Calu3 (cell line): ENCODE data around the gene EMCN. TPM values are rescaled to one million over a fixed set of nuclear protein-coding genes. Genes with fewer than 3 reads are reported as not detected.
"Not testable (repeated sequence)": the region's sequence is repeated elsewhere in the genome, so short reads cannot be mapped to it uniquely, and the experiment has no call there.

Experiments used
- BruUV-seq: library from RNA; stranded (reverse); fragments of 400-500 nt; replicated peaks from 2 replicates; lab custom pipeline; 2021; lab: Mats Ljungman, UMichigan
- CTCF ChIA-PET: fragments of 300-600 bp; sonication (Branson Sonifier 250); formaldehyde crosslinking; loops from one replicate; lab custom pipeline; 2022; ENCODE audit warnings: antibody characterized with exemption; lab: Charles Lee
- DNase-seq: peaks from one replicate; pipeline ENCODE4 v3.0.0; 2022
- H3K27ac Mint-ChIP-seq: one replicate; pipeline ENCODE4 v1.8.0; 2022; ENCODE audit warnings: mixed read lengths; ENCODE audit not compliant: unreplicated experiment
- H3K27me3 Mint-ChIP-seq: one replicate; pipeline ENCODE4 v1.8.0; 2022; ENCODE audit warnings: mixed read lengths; ENCODE audit not compliant: unreplicated experiment
- H3K36me3 Mint-ChIP-seq: one replicate; pipeline ENCODE4 v1.8.0; 2022; ENCODE audit warnings: mild to moderate bottlenecking, moderate library complexity, mixed read lengths; ENCODE audit not compliant: insufficient read depth, unreplicated experiment
- H3K4me1 Mint-ChIP-seq: one replicate; pipeline ENCODE4 v1.8.0; 2022; ENCODE audit warnings: mild to moderate bottlenecking, low read depth, mixed read lengths; ENCODE audit not compliant: unreplicated experiment
- H3K4me3 Mint-ChIP-seq: one replicate; pipeline ENCODE4 v1.8.0; 2022; ENCODE audit warnings: mild to moderate bottlenecking, low read depth, moderate library complexity, mixed read lengths; ENCODE audit not compliant: unreplicated experiment
- H3K9me3 Mint-ChIP-seq: one replicate; pipeline ENCODE4 v1.8.0; 2022; ENCODE audit warnings: low read depth, mixed read lengths; ENCODE audit not compliant: unreplicated experiment
- intact Hi-C: fragments of 100-400 bp; cut with micrococcal nuclease; formaldehyde crosslinking; loops from one replicate; pipeline ENCODE4 v1.10.0; 2022; ENCODE audit not compliant: unreplicated experiment
- total RNA-seq: library from RNA; stranded (reverse); gene quantifications from 2 replicates; pipeline ENCODE4 v1.2.3, GENCODE V29; 2022
- TF ChIP-seq, protein P1 (sequence below): fragments of 200-600 bp; IDR thresholded peaks from one replicate; pipeline ENCODE4 v1.8.0; 2022; ENCODE audit warnings: antibody characterized with exemption; ENCODE audit not compliant: unreplicated experiment

EMCN gene
- total RNA-seq, 1 experiment from 2014 or later, result not detected

DNA sequence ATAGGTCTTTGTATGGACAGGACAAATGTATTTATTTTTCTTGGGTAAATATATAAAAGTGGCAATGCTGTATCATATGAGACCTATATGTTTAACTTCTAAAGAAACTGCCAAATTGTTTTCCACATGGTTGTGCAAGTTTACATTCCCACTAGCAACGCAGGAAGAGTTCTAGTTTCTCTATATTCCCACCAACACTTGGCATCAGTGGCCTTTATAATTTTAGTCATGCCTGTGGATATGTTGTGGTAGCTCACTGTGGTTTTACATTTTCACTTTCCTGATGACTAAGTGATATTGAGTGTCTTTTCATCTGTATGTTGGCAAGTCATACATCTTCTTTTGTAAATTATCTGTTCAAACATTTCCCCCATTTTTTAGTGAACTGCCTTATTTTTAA lies 126.0 kb downstream of the EMCN start:
- CTCF ChIA-PET, result no interaction called here
- Mint-ChIP-seq H3K4me1 (no peaks in the 10 kb centered on the region), H3K27me3 (no peaks in the 10 kb centered on the region), H3K9me3 (no peaks in the 10 kb centered on the region), H3K27ac (no peak overlapping the region), H3K4me3 (no peak overlapping the region), H3K36me3 (no peaks in the 10 kb centered on the region)
- intact Hi-C loops, result no loop called here
- DNase-seq, result no peak
- TF ChIP-seq, protein P1, sequence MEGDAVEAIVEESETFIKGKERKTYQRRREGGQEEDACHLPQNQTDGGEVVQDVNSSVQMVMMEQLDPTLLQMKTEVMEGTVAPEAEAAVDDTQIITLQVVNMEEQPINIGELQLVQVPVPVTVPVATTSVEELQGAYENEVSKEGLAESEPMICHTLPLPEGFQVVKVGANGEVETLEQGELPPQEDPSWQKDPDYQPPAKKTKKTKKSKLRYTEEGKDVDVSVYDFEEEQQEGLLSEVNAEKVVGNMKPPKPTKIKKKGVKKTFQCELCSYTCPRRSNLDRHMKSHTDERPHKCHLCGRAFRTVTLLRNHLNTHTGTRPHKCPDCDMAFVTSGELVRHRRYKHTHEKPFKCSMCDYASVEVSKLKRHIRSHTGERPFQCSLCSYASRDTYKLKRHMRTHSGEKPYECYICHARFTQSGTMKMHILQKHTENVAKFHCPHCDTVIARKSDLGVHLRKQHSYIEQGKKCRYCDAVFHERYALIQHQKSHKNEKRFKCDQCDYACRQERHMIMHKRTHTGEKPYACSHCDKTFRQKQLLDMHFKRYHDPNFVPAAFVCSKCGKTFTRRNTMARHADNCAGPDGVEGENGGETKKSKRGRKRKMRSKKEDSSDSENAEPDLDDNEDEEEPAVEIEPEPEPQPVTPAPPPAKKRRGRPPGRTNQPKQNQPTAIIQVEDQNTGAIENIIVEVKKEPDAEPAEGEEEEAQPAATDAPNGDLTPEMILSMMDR, result no peak
- BruUV-seq, result no TSS peak

DNA sequence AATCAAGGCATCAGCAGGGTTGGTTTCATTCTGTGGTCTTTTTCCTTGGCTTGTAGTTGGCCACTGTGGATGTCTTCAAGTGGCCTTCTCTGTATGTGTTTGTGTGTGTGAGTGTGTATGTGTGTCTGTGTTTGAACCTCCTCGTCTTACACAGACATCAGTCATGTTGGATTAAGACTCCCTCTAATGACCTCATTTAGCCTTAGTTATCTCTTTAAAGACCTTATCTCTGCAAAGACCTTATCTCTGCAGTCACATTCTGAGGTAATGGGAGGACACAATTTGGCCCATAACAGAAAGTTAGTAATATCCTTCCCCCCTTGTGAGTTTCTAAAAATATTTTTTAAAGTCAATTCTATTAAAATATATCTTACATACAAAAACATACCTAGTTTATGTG lies 126.7 kb downstream of the EMCN start:
- Mint-ChIP-seq H3K4me3 (no peak overlapping the region), H3K9me3 (no peaks in the 10 kb centered on the region), H3K27me3 (no peaks in the 10 kb centered on the region), H3K36me3 (no peaks in the 10 kb centered on the region), H3K27ac (no peak overlapping the region), H3K4me1 (no peaks in the 10 kb centered on the region)
- DNase-seq, result no peak
- CTCF ChIA-PET, result no interaction called here
- TF ChIP-seq, protein P1, result no peak
- intact Hi-C loops, result no loop called here
- BruUV-seq, result no TSS peak

DNA sequence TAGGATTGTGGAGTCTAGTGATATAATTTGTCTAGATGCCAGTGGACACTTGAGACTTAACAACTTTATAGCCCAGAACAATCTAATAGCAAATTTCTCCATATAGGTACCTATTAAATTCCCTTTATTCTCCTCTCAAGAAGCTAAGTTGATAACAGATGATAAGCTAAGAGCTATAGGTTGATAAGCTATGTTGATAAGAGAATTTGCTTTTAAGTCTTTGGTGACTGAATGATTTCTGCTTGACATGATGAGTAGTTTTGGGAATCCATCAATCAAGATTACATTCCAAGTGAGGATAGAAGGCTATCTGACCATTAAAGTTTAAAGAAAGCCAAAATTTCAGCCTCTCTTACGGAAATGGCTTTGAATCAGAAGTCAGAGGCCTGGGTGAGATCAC lies 131.6 kb downstream of the EMCN start:
- intact Hi-C loops, result no loop called here
- H3K27me3 Mint-ChIP-seq, result no peaks in the 10 kb centered on the region
- H3K27ac Mint-ChIP-seq, result no peak overlapping the region
- no TSS peak for BruUV-seq
- no peaks in the 10 kb centered on the region for H3K4me1 Mint-ChIP-seq
- DNase-seq, result no peak
- TF ChIP-seq, protein P1, result no peak
- CTCF ChIA-PET, result no interaction called here
- no peaks in the 10 kb centered on the region for H3K9me3 Mint-ChIP-seq
- H3K4me3 Mint-ChIP-seq, result no peak overlapping the region
- no peaks in the 10 kb centered on the region for H3K36me3 Mint-ChIP-seq

DNA sequence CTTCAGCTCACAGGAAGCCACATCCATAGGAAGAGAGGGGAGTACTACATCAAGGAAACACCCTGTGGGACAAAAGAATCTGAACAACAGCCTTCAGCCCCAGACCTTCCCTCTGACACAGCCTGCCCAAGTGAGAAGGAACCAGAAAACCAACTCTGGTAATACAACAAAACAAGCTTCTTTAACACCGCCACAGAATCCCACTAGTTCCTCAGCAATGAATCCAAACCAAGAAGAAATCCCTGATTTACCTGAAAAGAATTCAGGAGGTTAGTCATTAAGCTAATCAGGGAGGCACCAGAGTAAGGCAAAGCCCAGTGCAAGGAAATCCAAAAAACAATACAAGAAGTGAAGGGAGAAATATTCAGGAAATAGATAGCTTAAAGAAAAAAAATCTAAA lies 137.4 kb downstream of the EMCN start:
- DNase-seq, H3K4me3 Mint-ChIP-seq, H3K27me3 Mint-ChIP-seq, intact Hi-C loops, BruUV-seq, H3K9me3 Mint-ChIP-seq, H3K36me3 Mint-ChIP-seq: not testable (repeated sequence)
- CTCF ChIA-PET, result interaction anchor here (0.6 kb wide), 1 partner anchor 776 kb away, joined by 3 read pairs; no protein-coding TSS in a partner anchor
- Mint-ChIP-seq H3K4me1 (peaks cover 18% of the 10 kb centered on the region), H3K27ac (peak overlapping the region; percentile 39)

DNA sequence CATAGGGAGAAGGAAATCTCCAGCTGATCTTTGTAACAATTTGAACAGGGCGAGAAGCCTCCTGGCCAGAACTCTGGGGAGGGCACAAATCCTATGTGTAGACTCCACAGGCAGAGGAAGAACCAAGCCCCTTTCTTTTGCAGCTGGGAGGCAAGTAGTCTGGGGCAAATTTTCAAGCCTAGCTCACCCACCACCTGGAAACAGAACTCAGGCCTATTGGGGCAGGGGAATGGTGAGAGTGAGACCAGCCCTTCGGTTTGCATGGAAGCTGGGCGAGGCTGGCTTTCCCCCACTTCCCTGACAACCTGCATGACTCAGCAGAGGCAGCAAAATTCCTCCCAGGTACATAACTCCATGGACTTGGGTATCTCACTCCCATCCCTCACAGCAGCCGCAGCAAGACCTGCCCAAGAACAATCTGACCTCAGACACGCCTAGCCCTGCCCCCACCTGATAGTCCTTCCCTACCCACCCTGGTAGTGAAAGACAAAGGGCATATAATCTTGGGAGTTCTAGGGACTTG lies 138.2 kb downstream of the EMCN start:
- intact Hi-C loops, result loop anchor here (10.0 kb wide), 1 partner anchor 285 kb away; no protein-coding TSS in a partner anchor
- TF ChIP-seq, protein P1, result no peak
- Mint-ChIP-seq H3K27me3 (no peaks in the 10 kb centered on the region), H3K36me3 (no peaks in the 10 kb centered on the region), H3K4me1 (peaks cover 18% of the 10 kb centered on the region), H3K9me3 (peaks cover 2% of the 10 kb centered on the region), H3K4me3 (no peak overlapping the region), H3K27ac (peak overlapping the region; percentile 87)
- peak; percentile 6 for DNase-seq
- CTCF ChIA-PET, result interaction anchor here (0.6 kb wide), 1 partner anchor 16 kb away, joined by 3 read pairs; no protein-coding TSS in a partner anchor
- BruUV-seq, result no TSS peak
